Activated naive CD8-positive, alpha-beta T cell (primary cell): ENCODE results near the gene ATOH8.

Experiments
- H3K27ac Mint-ChIP-seq: one replicate; pipeline ENCODE4 v1.8.0; 2021; ENCODE audit warnings: mixed read lengths
- H3K27me3 Mint-ChIP-seq: one replicate; pipeline ENCODE4 v1.8.0; 2021; ENCODE audit warnings: mixed read lengths
- H3K36me3 Mint-ChIP-seq: one replicate; pipeline ENCODE4 v1.8.0; 2021; ENCODE audit warnings: mixed read lengths
- H3K4me1 Mint-ChIP-seq: one replicate; pipeline ENCODE4 v1.8.0; 2021; ENCODE audit warnings: low read depth, mixed read lengths
- H3K4me3 Mint-ChIP-seq: one replicate; pipeline ENCODE4 v1.8.0; 2021; ENCODE audit warnings: mild to moderate bottlenecking, mixed read lengths
- H3K9me3 Mint-ChIP-seq: one replicate; pipeline ENCODE4 v1.8.0; 2021; ENCODE audit warnings: low read depth, mixed read lengths

ATOH8 gene

GRCh38 chr2:85830645-85831044 is 76.9 kb downstream of the ATOH8 start:
- Mint-ChIP-seq H3K4me3 (no peak overlapping the region), H3K27me3 (no peaks in the 10 kb centered on the region), H3K4me1 (peaks cover 28% of the 10 kb centered on the region), H3K27ac (no peak overlapping the region), H3K9me3 (no peaks in the 10 kb centered on the region), H3K36me3 (no peaks in the 10 kb centered on the region)

DNA sequence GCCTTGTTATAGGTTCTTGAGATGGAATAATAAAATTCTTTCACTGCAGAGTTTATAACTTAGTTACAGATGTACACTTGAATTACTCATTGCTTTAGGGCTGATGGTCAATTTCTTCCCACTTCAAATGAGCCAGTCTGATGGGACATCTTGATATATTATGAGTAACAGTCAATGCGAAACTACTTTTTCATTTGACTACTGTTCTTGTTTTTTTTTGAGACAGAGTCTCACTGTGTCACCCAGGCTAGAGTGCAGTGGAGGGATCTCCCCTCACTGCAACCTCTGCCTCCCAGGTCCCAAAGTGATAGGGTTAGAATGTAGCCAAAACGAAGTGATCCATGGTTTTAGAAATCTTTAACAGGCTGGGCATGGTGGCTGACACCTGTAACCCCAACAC is 77.9 kb downstream of the ATOH8 start:
- no peaks in the 10 kb centered on the region for H3K9me3 Mint-ChIP-seq
- H3K4me3 Mint-ChIP-seq, result no peak overlapping the region
- no peaks in the 10 kb centered on the region for H3K27me3 Mint-ChIP-seq
- H3K27ac Mint-ChIP-seq, result no peak overlapping the region
- peaks cover 28% of the 10 kb centered on the region for H3K4me1 Mint-ChIP-seq
- H3K36me3 Mint-ChIP-seq, result no peaks in the 10 kb centered on the region

DNA sequence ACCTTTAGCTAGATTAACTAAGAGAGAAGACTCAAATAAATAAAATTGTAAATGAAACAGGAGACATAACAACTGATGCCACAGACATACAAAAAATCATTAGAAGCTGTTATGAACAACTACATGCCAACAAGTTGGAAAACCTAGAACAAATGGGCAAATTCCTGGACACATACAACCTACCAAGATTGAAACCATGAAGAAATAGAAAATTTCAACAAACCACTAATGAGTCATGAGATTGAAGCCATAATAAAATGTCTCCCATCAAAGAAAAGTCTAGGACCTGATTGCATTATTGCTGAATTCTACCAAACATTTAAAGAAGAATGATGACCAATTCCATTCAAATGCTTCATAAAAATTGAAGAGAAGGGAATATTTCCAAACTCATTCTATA is 80.7 kb downstream of the ATOH8 start:
- Mint-ChIP-seq H3K27ac (no peak overlapping the region), H3K9me3 (no peaks in the 10 kb centered on the region), H3K36me3 (no peaks in the 10 kb centered on the region), H3K27me3 (no peaks in the 10 kb centered on the region), H3K4me1 (peaks cover 21% of the 10 kb centered on the region), H3K4me3 (no peak overlapping the region)
